NCI-H2081 (cell line): ENCODE measurements around the gene CLPX.
A peak's percentile ranks its signal among the peaks of the same experiment; 100 is the strongest.
"Not testable (repeated sequence)": the region's sequence is repeated elsewhere in the genome, so short reads cannot be mapped to it uniquely, and the experiment has no call there.

ENCODE experiments used
- DNase-seq, 2 experiments: peaks; one replicate each; lab custom pipeline; 2025; lab: John Stamatoyannopoulos, UW

Gene CLPX

DNA sequence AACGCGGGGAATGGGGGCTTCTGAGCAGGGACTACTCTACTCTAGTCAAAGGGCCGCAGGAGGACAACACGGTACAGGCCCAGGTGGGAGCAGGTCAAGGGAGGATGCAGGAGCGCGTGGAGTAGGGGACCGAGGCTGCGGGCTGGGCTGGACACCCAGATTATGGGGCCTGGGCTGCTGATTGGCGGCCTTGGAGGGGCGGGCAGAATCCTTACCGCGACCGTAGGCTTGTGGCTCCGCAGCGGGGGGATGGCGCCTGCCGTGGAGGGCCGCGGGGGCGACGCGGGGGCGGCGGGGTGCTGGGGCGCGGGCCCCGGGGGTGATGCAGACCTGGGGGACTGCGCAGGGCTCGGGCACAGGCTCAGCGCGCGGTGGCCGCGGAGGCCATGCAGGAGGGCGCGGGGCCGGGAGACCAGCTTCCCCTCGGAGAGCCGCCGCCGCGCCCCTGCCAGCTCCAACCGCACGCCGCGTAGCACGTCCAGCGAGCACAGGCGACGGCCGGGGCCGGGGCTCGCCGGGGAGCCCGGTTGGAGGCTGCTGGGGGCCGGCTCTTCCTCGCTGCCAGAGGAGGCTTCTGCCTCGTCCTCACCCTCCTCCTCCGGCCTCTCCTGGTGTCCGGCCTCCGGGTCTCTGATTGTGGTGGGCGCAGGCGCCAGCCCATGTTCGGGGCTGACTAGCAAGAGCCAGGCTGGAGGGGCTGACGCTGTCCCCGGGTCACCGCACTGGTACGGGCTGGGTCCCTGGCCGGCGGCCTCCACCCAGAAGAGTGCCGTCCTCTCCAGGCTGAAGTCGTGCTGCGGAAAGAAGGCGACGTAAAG, 83.0 kb downstream of the CLPX start:
- DNase-seq = no peak

DNA sequence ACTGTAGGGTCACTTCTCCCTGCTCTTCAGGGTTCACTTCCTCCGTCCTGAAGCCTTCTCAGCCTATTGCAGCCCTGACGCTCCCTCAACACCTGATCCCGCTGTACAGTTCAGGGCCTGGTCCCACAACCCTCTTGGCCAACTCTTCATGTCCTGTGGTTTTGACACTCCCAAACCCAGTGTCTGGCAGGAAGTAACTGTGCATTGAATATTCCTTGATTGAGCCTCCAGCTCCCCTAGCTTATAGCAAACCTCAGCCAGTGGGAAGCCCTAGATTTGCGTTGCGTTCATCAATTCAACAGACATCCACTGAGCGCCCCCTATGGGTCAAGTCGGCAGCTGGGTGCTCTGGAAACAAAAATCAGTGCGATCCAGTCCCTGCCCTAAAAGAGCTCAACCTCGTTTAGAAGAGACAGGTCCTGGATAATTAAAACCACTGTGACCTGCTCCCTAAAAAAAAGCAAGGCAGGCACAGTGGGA, 83.7 kb downstream of the CLPX start:
- peak in 1 of 2 experiments; percentile 5 for DNase-seq

DNA sequence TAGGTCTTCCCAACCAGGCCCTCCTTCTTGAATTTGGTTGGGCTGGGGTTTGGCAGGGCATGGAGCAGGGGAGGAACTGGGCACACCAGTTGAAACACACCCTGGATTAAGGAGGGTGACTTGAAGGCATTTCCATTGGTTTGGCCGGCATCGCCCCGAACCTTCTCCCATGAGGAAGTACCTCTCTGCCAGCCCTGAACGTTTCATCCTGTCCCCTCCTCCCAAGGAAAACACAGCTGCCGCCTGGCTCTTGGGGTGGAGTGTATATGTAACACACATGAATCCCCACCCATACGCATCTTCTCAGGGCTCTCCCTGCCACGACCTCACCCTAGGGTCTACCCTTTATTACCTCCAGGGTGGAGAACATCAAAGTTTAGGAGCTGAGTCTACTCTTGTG, 84.7 kb downstream of the CLPX start:
- DNase-seq = no peak

DNA sequence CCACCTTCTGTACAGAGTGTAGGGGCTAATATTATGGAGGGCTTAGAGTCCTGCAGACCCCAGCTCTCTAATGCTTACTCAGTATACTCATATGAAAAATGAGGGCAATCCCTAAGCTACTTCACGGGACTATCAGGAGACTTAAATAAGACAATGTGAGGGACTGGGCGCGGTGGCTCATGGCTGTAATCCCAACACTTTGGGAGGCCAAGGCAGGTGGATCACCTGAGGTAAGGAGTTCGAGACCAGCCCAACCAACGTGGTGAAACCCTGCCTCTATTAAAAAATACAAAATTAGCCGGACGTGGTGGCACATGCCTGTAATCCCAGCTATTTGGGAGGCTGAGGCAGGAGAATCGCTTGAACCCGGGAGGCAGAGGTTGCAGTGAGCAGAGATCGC, 85.3 kb downstream of the CLPX start:
- DNase-seq = not testable (repeated sequence)

DNA sequence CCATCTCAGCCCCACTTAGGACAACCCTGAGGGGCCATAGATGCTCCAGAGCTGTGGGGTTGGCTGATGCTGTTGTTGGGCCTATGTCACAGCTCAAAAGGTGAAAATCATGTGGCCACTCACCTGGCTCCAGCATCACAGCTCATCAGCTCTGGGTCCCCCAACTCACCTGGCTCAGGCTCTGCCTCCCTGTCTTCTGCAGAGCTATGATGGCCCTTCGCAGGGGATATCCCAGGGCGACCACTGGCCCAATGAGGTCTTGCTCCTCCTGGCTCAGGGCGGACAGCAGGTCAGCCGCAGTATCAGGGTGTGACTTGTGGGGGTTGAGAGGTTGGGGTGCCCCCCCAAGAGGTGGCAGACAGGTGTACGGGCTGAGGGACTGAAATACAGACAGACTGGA, 85.8 kb downstream of the CLPX start:
- no peak for DNase-seq
